GM19193 (cell line): Measurements from ENCODE around the gene ZNF827.

Experiments
- POLR2A ChIP-seq: IDR thresholded peaks from 4 replicates; pipeline ENCODE4 v1.6.1; 2011; ENCODE audit not compliant: insufficient read depth, insufficient read length; ENCODE audit errors: extremely low read depth

The ZNF827 gene

GRCh38 chr4:145732895-145733880 lies 205.4 kb downstream of the ZNF827 start:
- peak; percentile 35 for TF ChIP-seq POLR2A

GRCh38 chr4:145732001-145732815 lies 206.4 kb downstream of the ZNF827 start:
- TF ChIP-seq POLR2A, result no peak

GRCh38 chr4:145731028-145731427 lies 207.6 kb downstream of the ZNF827 start:
- TF ChIP-seq POLR2A, result no peak

- no peak for TF ChIP-seq POLR2A
Observed at GRCh38 chr4:145730026-145730425, 208.6 kb downstream of the ZNF827 start.

GRCh38 chr4:145723336-145723735 lies 215.3 kb downstream of the ZNF827 start:
- no peak for TF ChIP-seq POLR2A

- TF ChIP-seq POLR2A, result no peak
Observed at GRCh38 chr4:145722561-145722960, 216.1 kb downstream of the ZNF827 start.

GRCh38 chr4:145720656-145721055 lies 218.0 kb downstream of the ZNF827 start:
- no peak for TF ChIP-seq POLR2A

GRCh38 chr4:145719752-145720624 lies 218.6 kb downstream of the ZNF827 start:
- no peak for TF ChIP-seq POLR2A

GRCh38 chr4:145716661-145717200 lies 221.9 kb downstream of the ZNF827 start:
- no peak for TF ChIP-seq POLR2A

- TF ChIP-seq POLR2A, result no peak
Observed at GRCh38 chr4:145716200-145716599, 222.4 kb downstream of the ZNF827 start.

GRCh38 chr4:145709843-145710242 lies 228.8 kb downstream of the ZNF827 start:
- TF ChIP-seq POLR2A, result no peak

GRCh38 chr4:145709336-145709735 lies 229.3 kb downstream of the ZNF827 start:
- TF ChIP-seq POLR2A, result no peak
